DMS53 treated with DMSO at 0.1 percent for 48 hours (cell line): ENCODE measurements around the gene COL7A1.
"Not testable (repeated sequence)": the region's sequence is repeated elsewhere in the genome, so short reads cannot be mapped to it uniquely, and the experiment has no call there.

ENCODE experiments used
- DNase-seq: peaks from one replicate; lab custom pipeline; 2025; ENCODE audit not compliant: unreplicated experiment; lab: John Stamatoyannopoulos, UW

COL7A1 gene

DNA sequence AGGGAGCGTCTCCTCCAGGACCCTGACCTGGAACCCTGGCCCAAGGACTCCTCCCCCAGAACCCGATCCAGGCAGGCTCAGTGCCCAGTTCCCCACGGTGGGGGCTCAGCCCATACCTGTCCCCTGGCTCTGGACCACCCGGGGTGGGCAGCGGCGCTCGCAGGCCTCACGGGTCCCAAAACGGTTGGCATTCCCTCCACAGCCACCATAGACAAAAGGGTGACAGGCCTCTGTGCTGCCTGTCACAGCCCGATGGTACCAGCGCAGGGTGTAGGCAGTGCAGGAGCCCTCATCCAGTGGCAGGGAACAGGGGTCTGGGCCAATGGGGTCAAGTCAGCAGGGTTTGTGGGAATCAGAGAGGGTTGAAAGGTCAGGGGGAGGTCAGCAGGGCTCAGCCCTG is 30.5 kb downstream of the COL7A1 start:
- DNase-seq, result no peak

DNA sequence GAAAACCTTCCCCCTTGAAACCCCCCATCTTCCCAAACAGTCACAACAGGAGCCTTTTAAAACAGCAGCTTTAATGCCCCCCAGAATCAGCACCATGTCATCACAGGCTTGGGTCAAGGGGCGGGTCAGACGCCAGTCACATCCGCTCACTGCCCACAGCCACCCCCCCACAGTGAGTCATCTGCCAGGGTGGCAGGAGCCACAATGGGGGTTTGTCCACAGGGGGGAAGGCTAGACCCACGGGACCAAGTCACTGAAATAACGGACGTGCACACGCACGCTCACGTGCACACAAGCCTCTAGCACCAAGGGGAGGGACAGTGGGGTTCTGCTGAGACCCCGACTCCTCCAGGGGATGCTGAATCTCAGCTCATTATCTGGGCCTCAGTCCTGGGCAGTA is 31.1 kb downstream of the COL7A1 start:
- no peak for DNase-seq

GRCh38 chr3:48563382-48563918 is 31.7 kb downstream of the COL7A1 start, which contains the start of gene UCN2:
Gene UCN2, minus strand, starts transcription at chr3:48563781. Its CDS starts 657 bp downstream, at chr3:48563124.
- no peak for DNase-seq

DNA sequence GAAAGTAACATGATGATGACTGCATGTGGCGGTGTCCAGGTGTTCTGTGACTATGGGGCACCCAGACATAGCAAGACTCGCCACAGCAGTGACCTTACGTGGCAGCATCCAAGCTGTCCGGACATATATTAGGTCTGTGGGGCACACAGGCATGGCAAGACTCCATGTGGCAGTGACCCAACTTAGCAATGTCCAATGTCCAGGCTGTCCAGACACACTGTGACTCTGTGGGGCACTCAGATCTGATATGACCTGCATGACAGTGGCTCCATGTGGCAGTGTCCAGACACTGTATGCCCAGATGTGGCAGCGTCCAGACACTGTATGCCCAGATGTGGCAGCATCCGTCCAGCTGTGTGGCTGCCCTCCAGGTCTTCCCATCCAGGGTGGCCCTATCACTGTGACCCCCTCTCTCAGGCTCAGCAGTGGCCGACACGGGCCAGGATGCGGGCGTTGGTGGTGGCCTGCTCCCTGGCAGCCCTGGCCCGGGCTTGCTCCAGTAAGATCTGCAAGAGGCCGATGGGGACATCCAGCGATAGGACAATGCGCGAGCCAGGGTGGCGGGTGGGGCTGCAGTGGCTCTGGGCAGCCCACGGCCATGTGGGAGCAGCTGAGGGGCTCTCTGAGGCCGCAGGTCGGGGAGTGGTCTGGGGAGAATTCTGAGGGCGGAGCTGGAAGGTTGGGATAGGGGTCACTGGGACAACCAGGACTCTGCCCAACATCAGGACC is 32.6 kb downstream of the COL7A1 start:
- DNase-seq, result no peak

DNA sequence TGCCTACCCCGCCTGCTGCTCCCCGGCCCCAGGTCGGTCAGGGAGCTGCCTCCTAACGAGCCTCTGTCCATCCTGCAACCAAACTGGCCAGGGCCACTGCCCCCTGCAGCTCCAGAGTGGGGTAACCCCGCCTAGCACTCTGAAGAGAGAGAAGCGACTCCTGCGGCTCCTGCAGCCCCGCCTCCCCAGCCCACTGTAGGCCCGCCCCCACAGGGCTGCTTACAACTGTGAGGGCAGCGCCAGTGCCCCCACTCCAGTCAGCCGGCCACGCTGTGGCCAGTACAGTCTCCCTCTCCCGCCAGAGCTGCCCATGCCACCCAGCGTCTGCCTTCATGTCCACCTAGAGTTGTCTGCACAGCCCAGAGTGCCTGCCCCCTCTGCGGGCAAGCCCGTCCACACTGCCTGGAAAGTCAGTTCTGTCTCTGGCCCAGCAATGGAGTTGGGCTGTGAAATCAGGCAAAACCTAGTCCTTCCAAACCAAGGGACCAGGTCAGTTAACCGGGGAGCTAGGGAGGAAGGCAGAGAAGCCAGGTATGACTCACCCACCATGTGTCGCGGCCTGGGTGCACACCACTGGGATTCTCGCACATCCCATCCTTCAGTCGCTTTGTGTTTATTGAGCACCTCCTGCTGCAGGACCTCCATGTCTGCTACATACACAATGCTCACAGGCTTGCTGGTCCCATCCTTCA is 33.9 kb downstream of the COL7A1 start:
- no peak for DNase-seq

- no peak for DNase-seq
These were observed 34.5 kb downstream of the COL7A1 start for GRCh38 chr3:48560648-48561018.

DNA sequence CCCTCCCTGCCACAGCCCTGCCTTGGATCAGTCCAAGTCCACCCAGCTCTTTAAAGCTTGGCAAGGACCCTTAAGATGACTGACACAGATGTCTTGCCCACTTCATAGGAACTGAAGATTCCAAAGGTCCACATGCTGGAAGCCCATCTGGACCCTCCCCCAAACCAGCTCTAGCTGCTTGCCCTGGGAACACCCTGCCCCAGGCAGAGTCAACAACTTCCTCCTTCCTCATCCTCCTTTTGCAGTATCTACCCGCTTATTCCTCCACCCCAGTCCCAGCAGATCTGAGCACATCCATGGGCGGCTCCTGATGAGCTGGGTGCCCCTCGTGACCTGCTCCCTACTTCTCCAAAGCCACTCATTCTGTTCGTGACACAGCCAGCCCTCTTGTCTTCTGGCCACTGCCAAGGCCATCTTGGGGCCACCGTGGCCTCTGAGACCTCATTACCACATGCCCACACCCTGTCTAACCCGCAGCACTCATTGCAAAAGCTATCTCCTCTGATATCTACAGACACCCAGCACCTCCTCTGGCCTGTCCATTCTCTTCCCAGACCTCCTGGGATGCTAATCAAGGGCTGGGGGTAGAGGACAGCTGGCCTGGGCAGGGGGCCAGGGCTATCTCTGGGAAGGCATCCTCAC is 36.5 kb downstream of the COL7A1 start:
- DNase-seq, result no peak

- DNase-seq, result peak; percentile 78
These were observed 38.1 kb downstream of the COL7A1 start, which contains the start of gene PFKFB4 for GRCh38 chr3:48556796-48557626. Gene PFKFB4, minus strand, starts transcription at chr3:48556803. Its CDS starts 26 bp downstream, at chr3:48556777.

DNA sequence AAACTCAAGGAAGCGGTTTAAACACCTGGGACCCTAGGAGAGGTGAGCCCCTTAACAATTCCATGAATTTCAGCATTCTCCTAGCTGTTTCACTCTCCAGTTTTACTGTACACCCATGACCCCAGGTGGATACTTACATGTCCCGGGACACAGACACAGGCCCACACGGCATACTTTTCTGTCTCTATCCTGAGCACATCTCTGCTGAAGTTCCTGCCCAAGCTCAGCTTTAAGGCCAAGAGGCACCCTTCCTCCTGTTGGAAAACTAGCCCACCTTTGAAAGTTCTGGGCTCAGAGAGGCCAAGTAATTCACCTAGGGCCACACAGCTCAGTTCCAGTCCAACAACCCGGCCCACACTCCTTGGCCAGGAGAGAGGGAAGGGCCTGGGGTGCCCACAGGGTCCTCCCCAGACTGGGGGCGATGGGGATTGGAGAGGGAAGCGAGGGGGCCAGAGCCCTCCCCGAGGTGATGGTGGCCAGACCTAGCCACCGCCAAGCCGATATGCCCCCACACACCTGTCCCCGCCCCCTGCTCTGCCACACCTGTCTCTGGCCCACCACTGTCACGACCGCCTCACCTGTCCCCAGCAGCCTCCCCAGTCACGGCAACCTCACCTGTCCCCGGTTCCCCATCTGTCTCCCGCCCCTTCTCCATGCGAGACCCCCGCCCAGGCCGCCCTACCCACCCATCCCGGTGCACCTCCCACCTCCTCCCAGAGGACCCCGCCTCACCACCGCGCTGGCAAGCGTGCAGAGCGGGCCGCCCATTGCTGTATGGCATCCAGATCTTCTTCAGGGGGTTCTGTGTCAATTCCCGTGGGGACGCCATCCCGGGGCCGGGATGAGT is 39.0 kb downstream of the COL7A1 start:
- DNase-seq, result no peak

- no peak for DNase-seq
These were observed 39.7 kb downstream of the COL7A1 start for GRCh38 chr3:48555231-48555948.

- no peak for DNase-seq
These were observed 41.0 kb downstream of the COL7A1 start for GRCh38 chr3:48553886-48554845.

- DNase-seq, result no peak
These were observed 41.8 kb downstream of the COL7A1 start for GRCh38 chr3:48553361-48553760.

DNA sequence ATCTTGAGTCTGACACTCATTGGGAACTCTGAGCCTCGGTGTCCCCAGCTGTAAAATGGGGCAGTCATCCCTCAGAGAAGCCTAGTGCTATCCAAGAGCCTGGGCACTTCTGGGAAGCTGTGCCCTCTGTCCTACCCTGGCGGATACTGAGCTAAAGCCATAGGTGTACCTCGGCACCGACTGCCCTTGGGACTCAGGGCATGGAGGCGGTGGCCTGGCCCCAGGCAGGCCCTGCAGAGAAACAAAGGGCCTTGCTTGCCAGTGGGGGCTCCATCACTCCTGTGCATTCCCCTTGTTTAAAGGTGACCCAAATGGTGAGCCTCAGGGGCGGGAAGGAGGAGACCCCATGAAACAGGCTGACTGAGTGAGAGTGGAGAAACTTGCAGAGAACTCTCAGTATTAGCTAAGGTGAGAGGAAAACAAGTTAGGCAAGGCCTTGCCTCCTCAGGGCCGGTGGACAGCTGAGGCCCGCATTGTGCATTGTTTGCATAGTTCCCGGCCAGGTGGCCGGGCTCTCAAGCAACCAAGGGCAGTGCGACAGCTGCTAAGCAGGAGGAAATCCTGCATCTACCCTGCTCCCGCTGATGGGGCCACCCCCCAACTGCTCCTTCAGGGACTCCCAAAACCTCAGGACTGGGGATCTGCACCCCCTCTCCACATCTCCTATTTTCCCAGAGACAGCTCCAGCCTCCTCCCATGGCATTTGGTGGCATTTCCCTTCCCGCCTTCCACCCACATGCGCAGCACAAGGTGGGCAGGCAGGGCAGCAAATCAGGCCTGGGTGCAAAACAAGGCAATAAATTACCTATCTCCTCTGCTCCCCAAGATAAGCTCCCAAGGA is 42.8 kb downstream of the COL7A1 start:
- peak; percentile 44 for DNase-seq

DNA sequence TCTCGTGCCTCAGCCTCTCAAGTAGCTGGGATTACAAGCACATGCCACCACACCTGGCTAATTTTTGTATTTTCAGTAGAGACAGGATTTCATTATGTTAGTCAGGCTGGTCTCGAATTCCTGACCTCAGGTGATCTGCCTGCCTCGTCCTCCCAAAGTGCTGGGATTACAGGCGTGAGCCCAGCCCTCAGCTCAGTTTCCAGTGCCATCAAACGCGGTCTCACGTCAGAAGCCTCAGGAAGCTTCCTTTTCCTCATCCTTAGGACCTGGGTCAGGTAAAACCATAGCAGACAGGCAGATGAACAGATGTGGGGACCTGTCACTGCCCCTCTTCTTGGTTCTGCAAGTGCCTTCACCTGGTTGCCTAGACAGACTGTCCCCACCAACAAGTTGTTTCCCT is 43.5 kb downstream of the COL7A1 start:
- DNase-seq, result not testable (repeated sequence)

DNA sequence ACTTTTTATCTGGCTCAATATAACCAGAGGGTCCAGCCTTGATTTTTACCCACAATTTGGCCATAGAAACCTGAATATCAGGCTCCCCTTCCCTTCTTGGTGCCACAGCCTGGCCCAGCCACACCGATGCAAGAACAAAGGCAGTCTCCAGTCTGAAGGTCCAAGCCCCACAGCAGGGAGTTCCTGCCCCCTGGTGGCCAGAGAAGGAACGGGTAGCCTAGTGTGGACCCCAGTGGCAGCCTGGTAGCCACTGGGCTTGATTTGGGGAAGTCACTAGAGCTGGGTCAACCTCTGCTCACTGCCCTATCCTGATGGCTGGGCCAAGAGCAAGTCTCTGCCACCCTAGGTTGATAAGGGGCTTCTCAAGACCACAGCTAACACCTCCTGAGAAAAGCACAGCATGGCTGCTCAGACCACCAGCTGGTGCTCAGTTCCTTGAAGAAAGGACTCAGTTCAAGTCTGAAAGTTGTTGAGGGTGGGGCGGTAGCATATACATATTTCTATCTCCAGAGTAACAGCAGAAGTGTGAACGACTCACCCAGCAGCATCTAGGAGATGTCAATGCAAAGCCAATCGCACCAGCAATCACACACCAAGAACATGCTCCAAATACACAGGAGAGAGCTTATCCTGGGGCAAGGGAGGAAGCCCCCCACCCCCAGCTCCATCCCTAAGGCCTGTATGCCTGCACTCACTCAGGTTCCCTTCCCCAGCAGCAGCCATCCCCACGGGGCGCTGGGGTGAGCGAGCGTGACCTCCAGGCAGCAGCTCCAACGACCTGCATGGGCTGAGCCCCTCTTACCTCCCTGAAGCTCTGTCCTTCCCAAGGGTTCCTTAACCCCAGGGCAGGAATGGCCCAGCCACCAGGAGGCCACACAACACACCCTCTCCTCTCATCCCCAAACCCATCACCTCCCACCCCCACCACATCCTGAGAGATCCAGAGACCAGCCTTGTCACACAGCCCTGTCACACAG is 46.1 kb downstream of the COL7A1 start:
- DNase-seq, result peak; percentile 15

DNA sequence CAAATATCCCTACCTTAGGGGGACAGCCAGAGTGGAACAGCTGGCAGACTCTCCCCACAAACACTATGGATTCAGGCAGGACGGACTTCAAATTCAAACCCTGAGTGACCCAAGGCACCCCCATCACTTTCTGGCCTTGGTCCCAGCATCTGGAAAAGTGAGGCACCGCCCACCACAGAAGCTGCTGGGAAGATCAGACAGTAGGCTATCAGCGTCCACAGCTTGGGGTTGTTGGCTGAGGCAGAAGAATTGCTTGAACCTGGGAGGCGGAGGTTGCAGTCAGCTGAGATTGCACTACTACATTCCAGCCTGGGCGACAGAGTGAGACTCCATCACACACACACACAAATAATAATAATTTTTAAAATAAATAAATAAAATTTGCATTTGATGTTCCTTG is 47.0 kb downstream of the COL7A1 start:
- DNase-seq, result no peak
